Measurements from ENCODE around the gene DEFB131B. TPM values are rescaled to one million over a fixed set of nuclear protein-coding genes. Genes with fewer than 3 reads are reported as not detected.

The DEFB131B gene
- total RNA-seq, 2 donors from 2014 or later = not detected

- no peak for ATAC-seq (ENCODE audit: insufficient number of reproducible peaks, low FRiP score, low read depth)
- H3K36me3 ChIP-seq = peaks cover 10% of the 10 kb centered on the region
Measured at GRCh38 chr11:71917646-71918140, 39.4 kb downstream of the DEFB131B start.

GRCh38 chr11:71927820-71928736 lies 49.8 kb downstream of the DEFB131B start, which contains the start of gene XNDC1N:
Gene XNDC1N, minus strand, starts transcription at chr11:71928594. Its CDS starts 5,241 bp downstream, at chr11:71923353.
- Histone ChIP-seq H3K4me3 (peak within 1 kb of the TSS; percentile 92), H3K4me1 (ENCODE audit: control insufficient read depth in 1 of 2, low read depth in 2 of 2) (peaks cover 28 to 49% of the 10 kb centered on the region in 2 donors), H3K27ac (peak within 1 kb of the TSS; percentile 86 to 89), H3K36me3 (no peaks in the 10 kb centered on the region), H3K27me3 (replicated peaks; ENCODE audit: insufficient read depth) (no peaks in the 10 kb centered on the region), H3K9me3 (no peaks in the 10 kb centered on the region)
- no peak for TF ChIP-seq CTCF (IDR thresholded peaks at IDR 0.05)
- ATAC-seq (ENCODE audit: insufficient number of reproducible peaks, low FRiP score, low read depth) = peak; percentile 95
- peak; percentile 7 for DNase-seq (ENCODE audit: low spot score)

More at GRCh38 chr11:71917646-71918140, 39.4 kb downstream of the DEFB131B start:
- H3K27me3 ChIP-seq (replicated peaks; ENCODE audit: insufficient read depth) = no peaks in the 10 kb centered on the region
- no peak for DNase-seq (ENCODE audit: low spot score)
- no peaks in the 10 kb centered on the region for H3K9me3 ChIP-seq
- H3K27ac ChIP-seq = no peak overlapping the region
- no peaks in the 10 kb centered on the region for H3K4me1 ChIP-seq (ENCODE audit: control insufficient read depth in 1 of 2, low read depth in 2 of 2)
- no peak overlapping the region for H3K4me3 ChIP-seq
- TF ChIP-seq CTCF (IDR thresholded peaks at IDR 0.05) = no peak

- Histone ChIP-seq H3K36me3 (no peaks in the 10 kb centered on the region), H3K27me3 (replicated peaks; ENCODE audit: insufficient read depth) (no peaks in the 10 kb centered on the region), H3K4me1 (ENCODE audit: control insufficient read depth in 1 of 2, low read depth in 2 of 2) (peaks cover 30 to 57% of the 10 kb centered on the region in 2 donors), H3K27ac (peak within 1 kb of the TSS; percentile 86 to 89), H3K9me3 (no peaks in the 10 kb centered on the region), H3K4me3 (peak within 1 kb of the TSS; percentile 92)
- TF ChIP-seq CTCF (IDR thresholded peaks at IDR 0.05) = no peak
- ATAC-seq (ENCODE audit: insufficient number of reproducible peaks, low FRiP score, low read depth) (peak; percentile 90), DNase-seq (ENCODE audit: low spot score) (peak; percentile 95)
Measured at GRCh38 chr11:71928737-71929443, 50.6 kb downstream of the DEFB131B start, which contains the start of gene RNF121. Gene RNF121, plus strand, starts transcription at chr11:71929046. Its CDS starts 16 bp downstream, at chr11:71929062.

GRCh38 chr11:71929491-71929890 lies 51.2 kb downstream of the DEFB131B start:
- peak overlapping the region; percentile 86 to 89 for H3K27ac ChIP-seq
- no peak for ATAC-seq (ENCODE audit: insufficient number of reproducible peaks, low FRiP score, low read depth)
- DNase-seq (ENCODE audit: low spot score) = no peak
- H3K4me1 ChIP-seq (ENCODE audit: control insufficient read depth in 1 of 2, low read depth in 2 of 2) = peaks cover 32 to 63% of the 10 kb centered on the region in 2 donors
- no peak for TF ChIP-seq CTCF (IDR thresholded peaks at IDR 0.05)
- no peaks in the 10 kb centered on the region for H3K36me3 ChIP-seq
- H3K27me3 ChIP-seq (replicated peaks; ENCODE audit: insufficient read depth) = no peaks in the 10 kb centered on the region
- H3K4me3 ChIP-seq = peak overlapping the region; percentile 92
- no peaks in the 10 kb centered on the region for H3K9me3 ChIP-seq

Data from thoracic aorta (tissue), 2 donors.